GM23338 (cell line): Measurements from ENCODE around the gene ZNF479.
"Not testable (repeated sequence)": the region's sequence is repeated elsewhere in the genome, so short reads cannot be mapped to it uniquely, and the experiment has no call there.

ENCODE experiments used
- CREB1 ChIP-seq: fragments of 250-450 bp; sonication (Bioruptor Pico); IDR thresholded peaks from 2 replicates; pipeline ENCODE4 v1.5.0; 2020; ENCODE audit warnings: low read depth, mild to moderate bottlenecking, moderate library complexity
- CTCF ChIP-seq, 2 experiments: fragments of 200-600 bp in 1 of 2; sonication (generic) in 1 of 2; conservative IDR thresholded peaks; 2 replicates each; pipeline versions ENCODE4 v1.5.1 to v1.6.1; 2016 to 2017; ENCODE audit warnings: antibody characterized with exemption in 2 of 2, low read depth in 2 of 2, mild to moderate bottlenecking in 2 of 2, moderate library complexity in 1 of 2
- ETS1 ChIP-seq: IDR thresholded peaks from 2 replicates; pipeline ENCODE4 v1.6.1; 2016; ENCODE audit warnings: antibody characterized with exemption
- EZH2 ChIP-seq: fragments of 200-600 bp; sonication (generic); IDR thresholded peaks from one replicate; pipeline ENCODE4 v1.8.0; 2017; ENCODE audit warnings: antibody characterized with exemption, mild to moderate bottlenecking, low read depth; ENCODE audit not compliant: unreplicated experiment
- EZH2phosphoT487 ChIP-seq: fragments of 200-600 bp; sonication (generic); IDR thresholded peaks from one replicate; pipeline ENCODE4 v1.8.1; 2018; ENCODE audit warnings: antibody characterized with exemption; ENCODE audit not compliant: unreplicated experiment
- POLR2AphosphoS5 ChIP-seq: IDR thresholded peaks from 2 replicates; pipeline ENCODE4 v1.6.1; 2016; ENCODE audit warnings: antibody characterized with exemption, low read depth
- REST ChIP-seq: IDR thresholded peaks from one replicate; pipeline ENCODE4 v1.6.1; 2018; ENCODE audit warnings: antibody characterized with exemption; ENCODE audit not compliant: unreplicated experiment
- ZNF331 ChIP-seq: fragments of 250-450 bp; sonication (Bioruptor Pico); IDR thresholded peaks from 2 replicates; pipeline ENCODE4 v1.5.0; 2020; ENCODE audit warnings: low read depth, mild to moderate bottlenecking, moderate library complexity

GRCh38 chr7:57132336-57132735, at the start of gene ZNF479:
- TF ChIP-seq POLR2AphosphoS5; EZH2phosphoT487; CTCF (conservative IDR thresholded peaks at IDR 0.05; ENCODE audit: low read depth in 2 of 2); CREB1 (CRISPR knock-in tag); REST; EZH2; ZNF331 (CRISPR knock-in tag); ETS1: not testable (repeated sequence)
